ENCODE results near the gene ZNF644.

Gene ZNF644

DNA sequence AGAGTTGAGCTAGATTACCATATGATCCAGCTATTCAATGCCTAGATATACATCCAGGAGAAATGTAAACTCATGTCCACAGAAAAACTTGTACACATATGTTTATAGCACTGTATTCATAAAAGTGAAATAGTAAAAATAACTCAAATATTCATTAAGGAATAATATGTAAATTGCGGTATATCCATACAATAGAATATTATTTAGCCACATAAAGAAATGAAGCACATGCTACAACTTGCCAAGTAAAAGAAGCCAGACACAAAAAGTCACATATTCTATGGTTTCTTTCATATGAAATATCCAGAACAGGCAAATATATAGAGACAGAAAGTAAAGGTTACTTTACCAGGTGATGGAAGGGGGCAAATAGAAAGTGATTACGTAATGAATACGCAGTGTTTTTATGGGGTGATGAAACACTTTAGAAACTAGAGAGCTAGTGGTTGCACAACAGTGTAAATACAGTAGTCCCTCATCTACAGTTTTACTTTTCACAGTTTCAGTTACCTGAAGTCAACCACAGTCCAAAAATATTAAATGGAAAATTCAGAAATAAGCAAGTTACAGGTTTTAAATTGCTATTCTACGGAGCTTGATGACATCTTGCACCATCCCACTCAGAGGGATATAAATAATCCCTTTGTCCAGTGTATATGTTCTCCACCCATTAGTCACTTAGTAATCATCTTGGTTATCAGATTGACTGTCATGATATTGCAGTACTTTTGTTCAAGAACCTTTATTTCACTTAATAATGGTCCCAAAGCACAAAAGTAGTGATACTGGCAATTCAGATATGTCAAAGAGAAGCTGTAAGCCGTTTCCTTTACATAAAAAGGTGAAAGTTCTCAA lies 62.3 kb downstream of the ZNF644 start:
- no peak overlapping the region for H3K4me3 ChIP-seq (ENCODE audit: low read depth, low read length)
- no peak for DNase-seq (ENCODE audit: low read depth, low spot score)
- in situ Hi-C loops (cut with HindIII; ENCODE audit: low sequenced_read_pairs), result no loop called here
- no peak for TF ChIP-seq CTCF (IDR thresholded peaks at IDR 0.05; ENCODE audit: low read depth, low read length)

DNA sequence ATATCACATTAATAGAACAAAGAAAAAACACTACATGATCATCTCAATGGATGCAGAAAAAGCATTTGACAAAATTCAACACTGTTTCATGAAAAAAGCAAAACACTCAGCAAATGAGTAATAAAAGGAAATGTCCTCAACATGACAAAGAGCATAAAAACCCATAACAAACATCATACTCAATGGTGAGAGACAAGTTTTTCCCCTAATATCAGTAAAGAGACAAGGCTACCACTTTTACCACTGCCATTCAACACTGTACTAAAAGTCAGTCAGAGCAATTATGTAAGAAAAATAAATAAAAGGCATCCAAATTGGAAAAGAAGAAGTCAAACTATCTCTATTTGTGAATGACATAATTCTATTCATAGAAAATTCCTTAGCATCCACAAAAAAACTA lies 64.3 kb downstream of the ZNF644 start:
- TF ChIP-seq CTCF (IDR thresholded peaks at IDR 0.05; ENCODE audit: low read depth, low read length), result no peak
- no peak overlapping the region for H3K4me3 ChIP-seq (ENCODE audit: low read depth, low read length)
- in situ Hi-C loops (cut with HindIII; ENCODE audit: low sequenced_read_pairs), result no loop called here
- peak; percentile 14 for DNase-seq (ENCODE audit: low read depth, low spot score)

- H3K4me3 ChIP-seq (ENCODE audit: low read depth, low read length), result no peak overlapping the region
- no peak for DNase-seq (ENCODE audit: low read depth, low spot score)
- in situ Hi-C loops (cut with HindIII; ENCODE audit: low sequenced_read_pairs), result no loop called here
- TF ChIP-seq CTCF (IDR thresholded peaks at IDR 0.05; ENCODE audit: low read depth, low read length), result no peak
Measured at GRCh38 chr1:90955769-90956168, 66.1 kb downstream of the ZNF644 start.

GRCh38 chr1:90952906-90953305 lies 68.9 kb downstream of the ZNF644 start:
- in situ Hi-C loops (cut with HindIII; ENCODE audit: low sequenced_read_pairs), result no loop called here
- H3K4me3 ChIP-seq (ENCODE audit: low read depth, low read length), result no peak overlapping the region
- DNase-seq (ENCODE audit: low read depth, low spot score), result no peak
- no peak for TF ChIP-seq CTCF (IDR thresholded peaks at IDR 0.05; ENCODE audit: low read depth, low read length)

DNA sequence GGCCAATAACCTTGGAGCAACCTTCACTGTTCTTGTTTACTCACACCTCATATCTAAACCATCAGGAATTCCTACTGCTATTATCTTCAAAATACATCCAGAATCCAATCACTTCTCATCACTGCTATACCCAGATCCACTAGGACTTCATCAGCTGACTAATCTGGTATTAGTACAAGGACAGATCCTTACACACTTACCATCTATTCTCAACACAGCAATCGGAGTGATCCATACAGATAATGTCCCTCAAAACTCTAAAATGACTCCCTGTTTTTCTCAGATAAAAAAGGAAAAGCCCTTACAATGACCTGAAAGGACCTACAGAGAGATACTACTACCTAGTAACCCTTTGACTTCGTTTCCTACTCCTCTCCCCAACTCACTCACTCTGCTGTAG lies 70.8 kb downstream of the ZNF644 start:
- in situ Hi-C loops (cut with HindIII; ENCODE audit: low sequenced_read_pairs), result no loop called here
- DNase-seq (ENCODE audit: low read depth, low spot score), result no peak
- no peak for TF ChIP-seq CTCF (IDR thresholded peaks at IDR 0.05; ENCODE audit: low read depth, low read length)
- no peak overlapping the region for H3K4me3 ChIP-seq (ENCODE audit: low read depth, low read length)

GRCh38 chr1:90948301-90948700 lies 73.5 kb downstream of the ZNF644 start:
- DNase-seq (ENCODE audit: low read depth, low spot score), result no peak
- TF ChIP-seq CTCF (IDR thresholded peaks at IDR 0.05; ENCODE audit: low read depth, low read length), result no peak
- in situ Hi-C loops (cut with HindIII; ENCODE audit: low sequenced_read_pairs), result no loop called here
- H3K4me3 ChIP-seq (ENCODE audit: low read depth, low read length), result no peak overlapping the region
